MM.1S (cell line): Measurements from ENCODE around the gene LHFPL2.

Experiments
- EZH2 ChIP-seq: fragments of 300-600 bp; sonication (generic); optimal IDR thresholded peaks from 2 replicates; pipeline ENCODE3; 2017; ENCODE audit warnings: low read depth, mild to moderate bottlenecking, antibody characterized with exemption, low read length, mixed read lengths
- EZH2phosphoT487 ChIP-seq: fragments of 300-600 bp; sonication (generic); IDR thresholded peaks from 2 replicates; pipeline ENCODE4 v1.6.1; 2018; ENCODE audit warnings: antibody characterized with exemption, low read length
- TF ChIP-seq, protein P1 (sequence below): fragments of 300-600 bp; sonication (generic); IDR thresholded peaks from 2 replicates; pipeline ENCODE4 v1.5.1; 2016; ENCODE audit warnings: antibody characterized with exemption, low read length, mixed read lengths

- TF ChIP-seq, protein P1, sequence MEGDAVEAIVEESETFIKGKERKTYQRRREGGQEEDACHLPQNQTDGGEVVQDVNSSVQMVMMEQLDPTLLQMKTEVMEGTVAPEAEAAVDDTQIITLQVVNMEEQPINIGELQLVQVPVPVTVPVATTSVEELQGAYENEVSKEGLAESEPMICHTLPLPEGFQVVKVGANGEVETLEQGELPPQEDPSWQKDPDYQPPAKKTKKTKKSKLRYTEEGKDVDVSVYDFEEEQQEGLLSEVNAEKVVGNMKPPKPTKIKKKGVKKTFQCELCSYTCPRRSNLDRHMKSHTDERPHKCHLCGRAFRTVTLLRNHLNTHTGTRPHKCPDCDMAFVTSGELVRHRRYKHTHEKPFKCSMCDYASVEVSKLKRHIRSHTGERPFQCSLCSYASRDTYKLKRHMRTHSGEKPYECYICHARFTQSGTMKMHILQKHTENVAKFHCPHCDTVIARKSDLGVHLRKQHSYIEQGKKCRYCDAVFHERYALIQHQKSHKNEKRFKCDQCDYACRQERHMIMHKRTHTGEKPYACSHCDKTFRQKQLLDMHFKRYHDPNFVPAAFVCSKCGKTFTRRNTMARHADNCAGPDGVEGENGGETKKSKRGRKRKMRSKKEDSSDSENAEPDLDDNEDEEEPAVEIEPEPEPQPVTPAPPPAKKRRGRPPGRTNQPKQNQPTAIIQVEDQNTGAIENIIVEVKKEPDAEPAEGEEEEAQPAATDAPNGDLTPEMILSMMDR, result no peak
- no peak for TF ChIP-seq EZH2
- TF ChIP-seq EZH2phosphoT487, result no peak
Measured at GRCh38 chr5:78691084-78691960, 42.8 kb upstream of the LHFPL2 start.
